GM13976 (cell line): ENCODE results near the gene HGD.

Experiments
- DNase-seq: peaks from one replicate; pipeline ENCODE4 v3.0.0; 2012; ENCODE audit warnings: low spot score
- in situ Hi-C: fragments of 300-500 bp; cut with MboI; formaldehyde crosslinking; loops from one replicate; pipeline ENCODE4 v1.12.0; 2022; ENCODE audit warnings: low sequenced_read_pairs, mixed read lengths, inconsistent platforms; ENCODE audit not compliant: unreplicated experiment
- TF ChIP-seq, protein P1 (sequence below): IDR thresholded peaks from 2 replicates; pipeline ENCODE4 v1.5.1; 2012; ENCODE audit warnings: borderline replicate concordance, mild to moderate bottlenecking; ENCODE audit not compliant: insufficient read depth; ENCODE audit errors: extremely low read depth, missing control alignments, control extremely low read depth

HGD gene

GRCh38 chr3:120652281-120652680 lies 29.8 kb downstream of the HGD start:
- in situ Hi-C loops = no loop called here
- TF ChIP-seq, protein P1, sequence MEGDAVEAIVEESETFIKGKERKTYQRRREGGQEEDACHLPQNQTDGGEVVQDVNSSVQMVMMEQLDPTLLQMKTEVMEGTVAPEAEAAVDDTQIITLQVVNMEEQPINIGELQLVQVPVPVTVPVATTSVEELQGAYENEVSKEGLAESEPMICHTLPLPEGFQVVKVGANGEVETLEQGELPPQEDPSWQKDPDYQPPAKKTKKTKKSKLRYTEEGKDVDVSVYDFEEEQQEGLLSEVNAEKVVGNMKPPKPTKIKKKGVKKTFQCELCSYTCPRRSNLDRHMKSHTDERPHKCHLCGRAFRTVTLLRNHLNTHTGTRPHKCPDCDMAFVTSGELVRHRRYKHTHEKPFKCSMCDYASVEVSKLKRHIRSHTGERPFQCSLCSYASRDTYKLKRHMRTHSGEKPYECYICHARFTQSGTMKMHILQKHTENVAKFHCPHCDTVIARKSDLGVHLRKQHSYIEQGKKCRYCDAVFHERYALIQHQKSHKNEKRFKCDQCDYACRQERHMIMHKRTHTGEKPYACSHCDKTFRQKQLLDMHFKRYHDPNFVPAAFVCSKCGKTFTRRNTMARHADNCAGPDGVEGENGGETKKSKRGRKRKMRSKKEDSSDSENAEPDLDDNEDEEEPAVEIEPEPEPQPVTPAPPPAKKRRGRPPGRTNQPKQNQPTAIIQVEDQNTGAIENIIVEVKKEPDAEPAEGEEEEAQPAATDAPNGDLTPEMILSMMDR = no peak

GRCh38 chr3:120650311-120650710 lies 31.7 kb downstream of the HGD start:
- in situ Hi-C loops = no loop called here
- no peak for DNase-seq
- TF ChIP-seq, protein P1 = no peak

More at GRCh38 chr3:120652281-120652680, 29.8 kb downstream of the HGD start:
- DNase-seq = no peak

GRCh38 chr3:120649830-120650233 lies 32.2 kb downstream of the HGD start:
- DNase-seq = no peak
- TF ChIP-seq, protein P1 = no peak
- in situ Hi-C loops = no loop called here

DNA sequence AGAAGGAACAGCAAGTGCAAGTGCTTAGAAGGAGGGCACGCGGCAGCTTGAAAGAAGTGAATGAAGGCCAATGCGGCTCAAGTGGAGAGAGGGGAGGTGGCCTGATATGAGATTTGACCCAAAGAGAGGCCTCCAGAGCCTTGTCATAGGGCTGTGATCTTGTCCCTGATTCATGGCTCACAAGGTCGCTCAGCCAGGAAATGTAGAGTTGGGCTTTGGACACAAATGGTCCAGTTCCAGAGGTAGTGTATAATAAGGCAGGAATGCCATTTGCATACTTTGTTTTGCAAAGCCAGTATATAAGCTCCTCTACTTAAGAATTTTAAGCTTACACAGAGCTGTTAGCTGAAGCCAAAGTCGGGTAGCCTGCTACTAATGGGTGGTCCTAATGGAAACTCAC lies 33.7 kb downstream of the HGD start:
- in situ Hi-C loops = no loop called here
- TF ChIP-seq, protein P1 = no peak
- DNase-seq = no peak

- in situ Hi-C loops = no loop called here
- TF ChIP-seq, protein P1 = no peak
- no peak for DNase-seq
Observed at GRCh38 chr3:120646771-120647432, 35.1 kb downstream of the HGD start.

DNA sequence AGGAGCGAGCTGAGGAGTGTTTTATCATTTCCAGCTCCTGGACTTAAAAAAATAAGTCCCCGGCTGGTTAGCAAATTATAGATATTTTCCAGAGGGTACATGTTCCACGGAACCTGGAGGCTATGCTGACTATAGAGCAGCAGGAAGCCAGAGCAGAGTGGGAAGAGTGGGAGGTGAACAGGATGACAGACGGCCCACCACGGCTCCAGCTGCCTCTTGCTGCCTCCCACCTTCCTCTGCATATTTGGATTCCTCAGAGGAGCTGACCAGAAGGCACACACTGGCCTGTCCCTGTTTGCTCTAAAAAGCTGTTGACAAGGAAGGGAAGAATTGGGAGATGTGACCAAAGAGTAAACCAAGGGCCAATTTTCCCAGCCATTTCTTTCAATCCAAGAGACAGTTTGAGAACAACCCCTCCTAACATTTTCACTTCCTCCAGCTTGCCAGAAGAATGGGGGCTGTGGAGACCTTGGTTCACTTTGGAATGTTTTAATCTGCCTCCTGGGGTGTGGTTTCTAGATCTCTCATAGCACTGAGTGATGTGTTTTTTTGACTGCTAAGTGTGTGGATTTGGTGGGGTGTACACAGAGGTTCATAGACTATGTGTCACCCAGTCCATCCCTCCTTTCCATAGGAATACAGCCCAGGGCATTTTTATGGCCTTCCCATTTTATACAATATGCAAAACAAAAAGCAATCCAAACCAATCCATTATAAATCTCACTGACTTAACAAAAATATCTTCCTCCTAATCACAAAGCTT lies 36.8 kb downstream of the HGD start:
- no peak for DNase-seq
- TF ChIP-seq, protein P1 = no peak
- in situ Hi-C loops = no loop called here
